GM21723 (cell line): ENCODE measurements around the gene ADCY3.
"Not testable (repeated sequence)": the region's sequence is repeated elsewhere in the genome, so short reads cannot be mapped to it uniquely, and the experiment has no call there.

ENCODE experiments used
- ATAC-seq: cut with Tn5 transposase; IDR thresholded peaks from one replicate; pipeline ENCODE4 v1.9.1; 2021; ENCODE audit warnings: mild to moderate bottlenecking, moderate library complexity; ENCODE audit not compliant: unreplicated experiment

Gene ADCY3

GRCh38 chr2:24852026-24852425 lies 68.0 kb downstream of the ADCY3 start:
- ATAC-seq, result no peak

- no peak for ATAC-seq
Measured at GRCh38 chr2:24850944-24851343, 69.1 kb downstream of the ADCY3 start.

- ATAC-seq, result no peak
Measured at GRCh38 chr2:24845691-24846090, 74.3 kb downstream of the ADCY3 start.

GRCh38 chr2:24844023-24844685 lies 75.9 kb downstream of the ADCY3 start:
- no peak for ATAC-seq

GRCh38 chr2:24843330-24843860 lies 76.6 kb downstream of the ADCY3 start:
- no peak for ATAC-seq

- no peak for ATAC-seq
Measured at GRCh38 chr2:24842081-24843050, 77.7 kb downstream of the ADCY3 start.

GRCh38 chr2:24840962-24841945 lies 78.8 kb downstream of the ADCY3 start:
- ATAC-seq, result no peak

GRCh38 chr2:24840164-24840869 lies 79.7 kb downstream of the ADCY3 start:
- ATAC-seq, result no peak

- no peak for ATAC-seq
Measured at GRCh38 chr2:24839729-24840128, 80.3 kb downstream of the ADCY3 start.

- ATAC-seq, result no peak
Measured at GRCh38 chr2:24838541-24838940, 81.5 kb downstream of the ADCY3 start.

GRCh38 chr2:24837996-24838513 lies 82.0 kb downstream of the ADCY3 start:
- ATAC-seq, result no peak

- ATAC-seq, result no peak
Measured at GRCh38 chr2:24836706-24837105, 83.3 kb downstream of the ADCY3 start.

GRCh38 chr2:24836206-24836605 lies 83.8 kb downstream of the ADCY3 start:
- no peak for ATAC-seq

- ATAC-seq, result not testable (repeated sequence)
Measured at GRCh38 chr2:24835411-24835810, 84.6 kb downstream of the ADCY3 start.

GRCh38 chr2:24834733-24835395 lies 85.2 kb downstream of the ADCY3 start:
- no peak for ATAC-seq

GRCh38 chr2:24833821-24834732 lies 86.0 kb downstream of the ADCY3 start:
- no peak for ATAC-seq

- ATAC-seq, result no peak
Measured at GRCh38 chr2:24832931-24833701, 86.9 kb downstream of the ADCY3 start.
